Natural killer cell (primary cell): ENCODE measurements around the gene MESP1. TPM values are rescaled to one million over a fixed set of nuclear protein-coding genes. Genes with fewer than 3 reads are reported as not detected.
A peak's percentile ranks its signal among the peaks of the same experiment; 100 is the strongest.

Experiments used
- ATAC-seq, 3 donors: fragments of 150-1000 bp in 2 of 3; fragments of 200-7000 bp in 1 of 3; cut with Tn5 transposase; 1 replicate in 1 of 3; 2 replicates in 2 of 3; pipeline ENCODE4 v1.10.0; 2021; ENCODE audit warnings: mild to moderate bottlenecking in 2 of 3, moderate library complexity in 2 of 3
- DNase-seq, 2 donors: peaks; one replicate each; pipeline versions ENCODE4 v3.0.0 to v3.0.0-alpha.2; 2013 to 2021; ENCODE audit warnings: mixed read lengths in 1 of 2
- H3K27ac ChIP-seq: one replicate; pipeline ENCODE4 v1.5.1; 2013; ENCODE audit warnings: mild to moderate bottlenecking, low read length
- H3K27me3 ChIP-seq: one replicate; pipeline ENCODE4 v1.6.1; 2013; ENCODE audit warnings: low read length; ENCODE audit not compliant: control insufficient read depth, insufficient read depth
- H3K36me3 ChIP-seq: one replicate; pipeline ENCODE4 v1.6.1; 2013; ENCODE audit warnings: low read length; ENCODE audit not compliant: control insufficient read depth, insufficient read depth
- H3K4me1 ChIP-seq: one replicate; pipeline ENCODE4 v1.6.1; 2013; ENCODE audit warnings: low read length; ENCODE audit not compliant: control insufficient read depth, insufficient read depth
- H3K4me3 ChIP-seq: one replicate; pipeline ENCODE4 v1.5.1; 2013; ENCODE audit warnings: low read length
- H3K9me3 ChIP-seq: one replicate; pipeline ENCODE4 v1.6.1; 2013; ENCODE audit warnings: low read length; ENCODE audit not compliant: control insufficient read depth, insufficient read depth
- H3K27ac Mint-ChIP-seq, 2 donors: one replicate each; pipeline ENCODE4 v1.8.0; 2022; ENCODE audit warnings: mild to moderate bottlenecking in 2 of 2, mixed read lengths in 2 of 2, moderate library complexity in 1 of 2
- H3K27me3 Mint-ChIP-seq, 2 donors: one replicate each; pipeline ENCODE4 v1.8.0; 2022; ENCODE audit warnings: low read depth in 2 of 2, mixed read lengths in 2 of 2
- H3K36me3 Mint-ChIP-seq: one replicate; pipeline ENCODE4 v1.8.0; 2022; ENCODE audit warnings: mixed read lengths
- H3K4me1 Mint-ChIP-seq, 2 donors: one replicate each; pipeline ENCODE4 v1.8.0; 2022; ENCODE audit warnings: mixed read lengths in 2 of 2
- H3K4me3 Mint-ChIP-seq: one replicate; pipeline ENCODE4 v1.8.0; 2022; ENCODE audit warnings: mild to moderate bottlenecking, moderate library complexity, mixed read lengths
- H3K9me3 Mint-ChIP-seq, 2 donors: one replicate each; pipeline ENCODE4 v1.8.0; 2022; ENCODE audit warnings: mixed read lengths in 2 of 2
- CTCF ChIP-seq: fragments of 200-600 bp; IDR thresholded peaks from one replicate; pipeline ENCODE4 v1.8.0; 2022; ENCODE audit warnings: antibody characterized with exemption
- WGBS: methylation state at CpG from one replicate; pipeline ENCODE4 v1.1.7; 2013; ENCODE audit warnings: missing lambda C conversion rate; ENCODE audit not compliant: insufficient coverage; 5-methylcytosine and 5-hydroxymethylcytosine counted together
- intact Hi-C: fragments of 100-400 bp; cut with micrococcal nuclease; formaldehyde crosslinking; loops from one replicate; pipeline ENCODE4 v1.14.2; 2022
- total RNA-seq, 4 donors: library from RNA; stranded (reverse); fragments of 120-200 nt in 1 of 4; gene quantifications; one replicate each; pipeline versions ENCODE4 v1.2.3 to v1.2.4, GENCODE V29; 2013 to 2022

MESP1 gene
- total RNA-seq, 3 donors from 2014 or later (not counting 1 experiment from before 2014, with no cell fraction given): 0.45 to 2.9 (median 2.5) TPM

GRCh38 chr15:89781055-89781454 lies 30.0 kb upstream of the MESP1 start:
- Mint-ChIP-seq H3K4me3 (no peak overlapping the region), H3K36me3 (no peaks in the 10 kb centered on the region), H3K4me1 (no peaks in the 10 kb centered on the region), H3K27me3 (peaks cover 9 to 16% of the 10 kb centered on the region in 2 donors), H3K27ac (no peak overlapping the region), H3K9me3 (no peaks in the 10 kb centered on the region)
- intact Hi-C loops: no loop called here
- TF ChIP-seq CTCF: no peak
- H3K36me3 ChIP-seq: no peaks in the 10 kb centered on the region
- no peak overlapping the region for H3K27ac ChIP-seq
- H3K9me3 ChIP-seq: no peaks in the 10 kb centered on the region
- WGBS: 36% methylated on average over 6 of the region's 6 CpGs
- H3K4me1 ChIP-seq: peaks cover 27% of the 10 kb centered on the region
- no peak overlapping the region for H3K4me3 ChIP-seq
- ATAC-seq: peak; percentile 18 to 36 (median 33)
- peaks cover 4% of the 10 kb centered on the region for H3K27me3 ChIP-seq
- DNase-seq: no peak

- intact Hi-C loops: no loop called here
- H3K27ac Mint-ChIP-seq: no peak overlapping the region
- ATAC-seq: no peak
- DNase-seq: no peak
- no peaks in the 10 kb centered on the region for H3K9me3 ChIP-seq
- no peak overlapping the region for H3K27ac ChIP-seq
- no peaks in the 10 kb centered on the region for H3K9me3 Mint-ChIP-seq
- peaks cover 32% of the 10 kb centered on the region for H3K4me1 ChIP-seq
- H3K4me3 Mint-ChIP-seq: no peak overlapping the region
- H3K27me3 ChIP-seq: peaks cover 4% of the 10 kb centered on the region
- no peaks in the 10 kb centered on the region for H3K36me3 ChIP-seq
- H3K36me3 Mint-ChIP-seq: no peaks in the 10 kb centered on the region
- no peaks in the 10 kb centered on the region for H3K4me1 Mint-ChIP-seq
- H3K4me3 ChIP-seq: no peak overlapping the region
- H3K27me3 Mint-ChIP-seq: peaks cover 9 to 12% of the 10 kb centered on the region in 2 donors
- WGBS: 81% methylated on average over 6 of the region's 6 CpGs
- TF ChIP-seq CTCF: no peak
Measured at GRCh38 chr15:89780601-89781000, 29.6 kb upstream of the MESP1 start.

- no peak for ATAC-seq
- Histone ChIP-seq H3K4me1 (peaks cover 32% of the 10 kb centered on the region), H3K27me3 (peaks cover 4% of the 10 kb centered on the region), H3K36me3 (no peaks in the 10 kb centered on the region), H3K4me3 (no peak overlapping the region), H3K27ac (no peak overlapping the region), H3K9me3 (no peaks in the 10 kb centered on the region)
- H3K4me3 Mint-ChIP-seq: no peak overlapping the region
- H3K4me1 Mint-ChIP-seq: no peaks in the 10 kb centered on the region
- intact Hi-C loops: no loop called here
- no peak for DNase-seq
- WGBS: 86% methylated on average over 4 of the region's 4 CpGs
- H3K9me3 Mint-ChIP-seq: no peaks in the 10 kb centered on the region
- peaks cover 9% of the 10 kb centered on the region in 2 donors for H3K27me3 Mint-ChIP-seq
- H3K36me3 Mint-ChIP-seq: no peaks in the 10 kb centered on the region
- no peak for TF ChIP-seq CTCF
- no peak overlapping the region for H3K27ac Mint-ChIP-seq
Measured at GRCh38 chr15:89778861-89779260, 27.8 kb upstream of the MESP1 start.

- DNase-seq (no peak), ATAC-seq (no peak)
- intact Hi-C loops: no loop called here
- Mint-ChIP-seq H3K36me3 (no peaks in the 10 kb centered on the region), H3K4me1 (no peaks in the 10 kb centered on the region), H3K4me3 (peak overlapping the region; percentile 25), H3K27me3 (peaks cover 9% of the 10 kb centered on the region in 2 donors), H3K9me3 (no peaks in the 10 kb centered on the region), H3K27ac (no peak overlapping the region)
- no peak overlapping the region for H3K27ac ChIP-seq
- H3K4me3 ChIP-seq: no peak overlapping the region
- 95% methylated on average over 10 of the region's 10 CpGs for WGBS
- peaks cover 4% of the 10 kb centered on the region for H3K27me3 ChIP-seq
- TF ChIP-seq CTCF: no peak
- no peaks in the 10 kb centered on the region for H3K9me3 ChIP-seq
- peaks cover 32% of the 10 kb centered on the region for H3K4me1 ChIP-seq
- H3K36me3 ChIP-seq: no peaks in the 10 kb centered on the region
Measured at GRCh38 chr15:89777782-89778380, 26.8 kb upstream of the MESP1 start.
